GM19395 (cell line): Measurements from ENCODE around the gene FAM3A.
A peak's percentile ranks its signal among the peaks of the same experiment; 100 is the strongest.

Experiments
- ATAC-seq: cut with Tn5 transposase; IDR thresholded peaks from one replicate; pipeline ENCODE4 v1.9.1; 2021; ENCODE audit warnings: mild to moderate bottlenecking, moderate library complexity; ENCODE audit not compliant: unreplicated experiment

The FAM3A gene

DNA sequence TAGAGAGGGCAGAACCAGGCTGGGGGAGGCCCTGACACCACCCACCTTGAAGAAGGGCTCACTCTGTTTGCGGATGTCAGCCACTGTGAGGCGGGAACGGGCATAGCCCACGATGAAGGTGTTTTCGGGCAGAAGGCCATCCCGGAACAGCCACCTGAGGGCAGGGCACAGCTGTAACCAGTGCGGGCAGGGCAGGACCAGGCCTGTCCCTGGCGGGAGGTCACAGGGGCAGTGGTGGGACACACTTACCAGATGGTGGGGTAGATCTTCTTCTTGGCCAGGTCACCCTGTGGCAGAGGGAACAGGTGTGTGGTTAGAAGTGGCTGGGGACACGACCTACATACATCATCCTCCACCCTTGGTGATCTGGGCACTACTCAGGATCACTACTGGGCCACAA lies 19.9 kb upstream of the FAM3A start:
- ATAC-seq = no peak

DNA sequence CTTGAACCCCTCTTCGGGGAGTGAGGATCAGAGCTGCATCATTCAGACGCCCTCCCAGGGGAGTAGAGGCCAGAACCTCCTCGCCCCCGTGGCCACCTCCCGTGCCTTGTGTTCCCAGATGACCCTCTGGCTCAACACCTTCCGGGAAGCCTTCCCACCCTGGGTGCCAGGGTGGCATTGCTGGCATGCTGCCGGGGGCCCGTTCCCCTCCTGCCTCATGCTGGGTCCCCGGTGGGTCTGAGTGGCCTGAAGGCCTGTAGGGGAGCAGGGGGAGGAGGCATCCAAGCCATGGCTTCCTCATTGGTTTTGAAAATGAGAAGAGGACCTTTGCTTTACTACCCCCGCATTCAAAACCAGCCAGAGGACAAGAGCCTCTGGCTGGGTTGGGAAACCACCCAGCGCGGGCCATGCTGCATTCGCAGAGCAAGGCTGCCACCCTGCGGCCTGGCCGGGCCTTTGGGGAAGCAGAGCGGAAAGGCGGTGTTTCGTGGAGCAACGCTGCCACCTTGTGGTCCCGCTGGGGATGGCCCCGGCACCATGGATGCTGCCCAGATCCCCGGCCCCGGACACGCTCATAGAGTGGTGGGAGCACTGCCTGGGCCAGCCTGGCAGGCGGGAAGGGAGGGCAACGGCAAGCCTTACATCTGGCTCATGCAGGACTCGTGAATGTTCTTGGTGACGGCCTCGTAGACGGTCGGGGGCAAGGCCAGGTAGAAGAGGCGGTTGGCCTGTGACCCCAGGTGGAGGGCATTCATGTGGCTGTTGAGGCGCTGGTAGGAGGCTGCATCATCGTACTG lies 18.7 kb upstream of the FAM3A start:
- peak; percentile 94 for ATAC-seq

DNA sequence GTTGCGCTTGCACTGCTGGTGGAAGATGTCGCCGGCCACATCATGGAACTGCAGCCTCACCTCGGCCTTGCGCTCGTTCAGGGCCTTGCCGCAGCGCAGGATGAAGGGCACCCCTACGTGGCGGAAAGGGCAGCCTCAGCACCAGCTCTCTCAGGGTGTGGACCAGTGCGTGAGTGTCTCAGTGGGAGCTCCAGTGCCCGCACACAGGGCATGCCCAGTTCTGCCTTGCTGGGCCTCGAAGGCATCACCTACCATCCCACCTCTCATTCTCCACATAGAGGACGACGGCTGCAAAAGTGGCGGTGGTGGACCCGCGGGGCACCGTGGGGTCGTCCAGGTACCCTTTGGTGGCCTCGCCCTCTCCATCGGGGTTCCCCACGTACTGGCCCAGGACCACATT lies 16.7 kb upstream of the FAM3A start:
- ATAC-seq = no peak

DNA sequence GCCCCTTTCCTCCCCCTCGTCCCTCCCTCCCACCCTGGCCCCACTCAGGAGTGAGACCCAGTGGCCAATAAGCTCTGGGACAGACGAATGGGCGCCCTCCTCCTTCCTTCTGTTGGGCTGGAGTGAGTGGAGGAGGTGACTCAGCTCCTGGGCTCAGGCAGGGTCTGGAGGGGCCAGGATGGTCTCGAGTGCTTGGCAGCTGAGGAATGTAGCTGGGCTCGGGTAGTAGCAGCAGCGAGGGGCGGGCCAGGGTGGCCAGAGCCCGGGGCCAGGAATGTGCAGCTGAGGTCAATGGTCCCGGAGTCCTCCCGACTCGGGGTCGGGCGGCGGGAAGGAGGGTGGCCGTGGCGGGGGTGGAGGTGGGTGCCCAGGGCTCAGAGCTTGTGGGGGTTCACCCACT lies 15.6 kb upstream of the FAM3A start:
- ATAC-seq = no peak

DNA sequence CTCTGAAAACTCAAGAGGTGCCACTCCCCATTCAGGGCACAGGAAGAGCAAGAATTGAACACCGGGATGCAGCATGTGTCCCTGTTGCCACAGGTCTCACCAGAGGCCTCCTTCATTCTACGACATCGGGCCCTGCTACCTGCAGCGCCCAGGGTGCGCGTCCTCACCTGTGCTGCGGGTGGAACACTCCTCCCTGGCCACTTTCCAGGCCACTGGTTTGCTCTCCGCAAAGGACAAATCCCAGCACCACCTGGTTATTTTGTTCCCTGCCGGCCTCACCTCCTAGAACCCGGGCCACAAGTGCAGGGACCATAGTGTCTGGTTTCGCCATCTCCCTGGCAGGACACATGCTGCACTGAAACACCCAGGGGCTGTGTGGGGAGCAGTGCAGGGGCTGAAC lies 14.3 kb upstream of the FAM3A start:
- ATAC-seq = no peak

DNA sequence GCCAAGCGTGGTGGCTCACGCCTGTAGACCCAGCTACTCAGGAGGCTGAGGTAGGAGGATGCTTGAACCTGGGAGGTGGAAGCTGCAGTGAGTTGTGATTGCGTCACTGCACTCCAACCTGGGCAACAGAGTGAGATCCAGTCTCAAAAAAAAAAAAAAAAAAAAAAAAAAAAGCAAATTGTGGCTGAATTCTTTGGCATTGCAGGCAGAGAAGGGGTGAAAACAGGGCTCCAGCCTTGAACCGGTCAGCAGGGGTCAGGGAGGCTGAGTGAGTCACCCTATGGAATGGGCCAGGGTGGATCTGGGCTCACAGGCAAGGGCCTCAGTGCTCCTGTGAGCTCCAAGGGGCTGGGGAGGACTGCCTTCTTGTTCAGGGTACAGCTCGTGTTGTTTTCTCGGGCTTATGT lies 13.2 kb upstream of the FAM3A start:
- no peak for ATAC-seq

DNA sequence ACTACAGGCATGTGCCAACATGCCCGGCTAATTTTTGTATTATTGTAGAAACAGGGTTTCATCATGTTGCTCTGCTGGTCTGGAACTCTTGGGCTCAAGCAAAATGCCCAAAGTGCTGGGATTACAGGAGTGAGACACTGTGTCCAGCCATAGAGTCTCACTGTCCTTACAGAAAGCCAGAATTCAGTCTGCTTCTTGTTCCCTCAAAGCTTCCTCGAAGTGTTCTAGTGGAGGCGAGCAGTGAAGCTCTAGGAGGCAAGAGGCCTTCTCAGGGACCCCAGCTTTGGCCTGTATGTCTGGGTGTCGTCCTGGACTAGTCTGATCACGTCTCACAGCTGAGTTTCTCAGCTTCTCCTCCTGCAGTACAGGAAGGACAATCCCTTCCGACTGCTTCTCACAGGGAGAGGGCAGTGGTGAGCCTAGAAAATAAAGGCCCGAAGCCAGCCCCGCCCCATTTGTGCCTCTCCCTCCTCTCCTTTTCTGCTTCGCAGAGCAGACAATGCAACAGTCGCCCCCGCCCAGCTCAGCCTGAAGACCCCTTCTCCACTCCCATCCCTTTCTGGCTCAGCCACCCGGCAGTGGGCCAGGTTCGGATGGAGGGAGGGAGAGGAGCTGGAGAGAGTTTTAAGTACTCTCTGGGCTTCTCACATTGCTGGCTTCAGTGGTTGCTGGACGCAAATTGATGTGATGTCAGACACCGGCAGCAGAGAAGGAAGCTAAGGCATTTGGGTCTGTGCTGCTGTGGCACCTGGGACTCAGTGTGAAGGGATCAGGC lies 11.1 kb upstream of the FAM3A start:
- ATAC-seq = no peak

DNA sequence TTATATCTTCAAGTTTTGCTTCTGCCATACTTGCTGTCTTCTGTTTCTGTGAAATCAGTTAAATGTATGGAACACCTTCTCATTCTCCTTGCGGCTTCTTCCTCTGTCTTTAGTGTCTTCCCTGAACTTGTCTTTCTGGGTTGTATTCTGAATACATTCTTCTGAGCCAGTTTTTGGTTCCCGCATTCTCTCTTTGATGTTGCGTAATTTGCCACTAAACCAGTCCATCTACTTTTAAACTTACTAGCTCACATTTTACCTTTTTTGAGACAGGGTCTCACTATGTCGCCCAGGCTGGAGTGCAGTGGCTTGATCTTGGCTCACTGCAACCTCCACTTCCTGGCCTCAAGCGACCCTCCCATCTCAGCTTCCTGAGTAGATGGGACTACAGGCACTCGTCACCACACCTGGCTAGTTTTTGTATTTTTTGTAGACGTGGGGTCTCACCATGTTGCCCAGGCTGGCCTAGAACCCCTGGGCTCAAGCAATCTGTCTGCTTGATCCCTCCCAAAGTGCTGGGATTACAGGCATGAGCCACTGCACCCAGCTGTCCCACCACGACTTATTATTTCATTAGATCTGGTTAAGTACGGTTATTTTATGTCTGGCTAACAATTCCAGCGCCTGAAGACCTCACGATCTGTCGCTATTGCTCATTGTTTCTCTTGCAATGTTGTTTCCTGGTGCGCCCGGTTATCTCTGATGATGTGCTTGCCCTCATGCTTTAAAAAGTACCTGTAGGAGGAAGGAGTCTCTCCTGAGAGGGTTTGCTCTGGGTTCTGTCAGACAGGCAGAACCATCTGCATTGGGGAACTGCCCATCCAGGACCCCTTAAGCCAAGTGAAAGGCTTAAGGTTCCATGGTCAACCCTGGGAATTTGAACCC lies 9.8 kb upstream of the FAM3A start:
- no peak for ATAC-seq

DNA sequence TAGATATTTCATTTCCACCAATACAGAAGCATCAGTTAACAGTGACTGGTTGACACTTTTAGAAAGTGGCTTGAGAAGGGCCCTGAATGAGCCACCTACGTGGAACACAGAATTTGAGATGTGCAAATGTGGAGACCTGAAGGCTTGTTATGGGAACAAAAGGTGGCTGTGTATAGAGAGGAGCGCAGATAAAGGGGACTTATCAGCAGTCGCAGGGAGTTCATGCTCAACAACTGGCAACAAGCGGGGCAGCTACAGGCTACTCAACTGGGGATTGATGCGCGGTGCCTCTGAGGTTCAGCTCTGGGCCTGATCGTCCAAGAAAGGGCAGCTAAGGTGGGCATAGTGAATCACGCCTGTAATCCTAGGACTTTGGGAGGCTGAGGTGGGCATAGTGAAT lies 3.4 kb upstream of the FAM3A start:
- no peak for ATAC-seq

DNA sequence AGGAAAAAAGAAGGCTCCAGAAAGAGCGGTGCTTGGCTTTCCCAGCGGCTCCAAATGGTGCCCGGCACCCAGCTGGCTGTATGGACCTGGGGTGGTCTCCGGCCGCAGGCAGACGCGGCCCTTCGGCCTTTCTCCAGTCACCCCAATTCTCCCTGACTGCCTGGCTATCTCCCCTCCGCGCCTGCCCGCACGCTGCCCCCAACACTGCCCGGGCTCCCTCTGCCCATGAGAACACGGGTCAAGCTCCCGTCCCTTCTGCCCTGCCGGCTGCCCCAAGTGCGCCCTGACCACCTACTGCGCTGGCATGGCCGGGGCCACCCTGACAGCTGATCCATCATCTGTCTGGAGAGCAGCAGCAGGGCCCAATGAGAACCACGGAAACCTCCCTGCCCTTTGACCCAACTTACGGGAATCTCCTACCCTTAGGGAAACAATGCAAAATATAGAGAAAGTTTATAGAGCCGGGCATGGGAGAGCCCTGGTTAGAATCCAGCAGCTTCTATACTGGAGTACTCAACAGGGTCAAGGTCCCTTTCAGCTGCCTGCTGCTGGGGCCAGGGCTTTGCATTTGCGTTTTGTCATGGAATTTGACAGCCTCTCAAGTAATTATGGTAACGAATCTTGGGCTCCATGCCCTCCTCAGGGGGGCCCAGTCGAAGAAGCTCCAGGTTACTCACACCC lies 1.2 kb upstream of the FAM3A start:
- ATAC-seq = no peak

GRCh38 chrX:154516656-154517100 lies 646 bp upstream of the FAM3A start:
- ATAC-seq = peak; percentile 23

DNA sequence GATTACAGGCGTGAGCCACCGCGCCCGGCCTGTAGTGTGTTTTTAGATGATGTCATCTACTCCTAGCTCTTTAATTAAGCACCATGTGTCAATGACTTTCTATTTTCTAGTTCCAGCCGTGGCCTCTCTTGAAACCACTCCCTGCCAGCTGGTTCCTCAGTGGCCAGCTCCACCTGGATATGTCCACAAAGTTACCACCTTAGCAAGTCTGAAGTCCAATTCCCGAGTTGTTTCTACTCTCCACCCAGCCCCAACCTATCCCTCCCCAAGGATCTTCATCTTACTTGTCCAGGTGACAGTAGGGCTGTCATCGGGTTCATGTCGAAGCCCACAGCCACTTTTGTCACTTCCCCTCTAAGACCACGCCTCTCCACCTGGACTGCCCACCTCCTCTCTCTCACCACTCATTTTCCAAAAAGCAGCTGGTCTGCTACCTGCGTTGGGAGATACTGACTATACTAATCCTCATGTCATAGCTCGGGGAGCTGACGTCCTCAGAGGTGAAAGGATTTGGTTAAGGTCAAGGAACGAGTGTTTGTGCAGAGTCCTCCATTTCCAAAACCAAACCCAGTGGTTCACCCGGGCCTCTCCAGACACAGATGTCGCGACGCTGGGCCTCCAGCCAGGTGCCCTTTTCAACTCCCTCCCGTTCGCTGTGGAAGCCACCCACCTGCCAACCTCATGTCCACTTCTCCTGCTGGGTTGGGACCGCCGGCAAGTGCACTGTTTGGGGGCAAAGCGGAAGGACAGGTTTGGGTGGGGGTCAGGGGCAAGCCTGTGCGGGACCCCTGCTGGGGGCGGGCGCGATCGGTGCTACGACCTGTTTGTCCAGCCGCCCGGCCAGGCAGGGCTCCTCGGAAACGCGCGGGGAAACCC lies 704 bp downstream of the FAM3A start:
- ATAC-seq = peak; percentile 36

DNA sequence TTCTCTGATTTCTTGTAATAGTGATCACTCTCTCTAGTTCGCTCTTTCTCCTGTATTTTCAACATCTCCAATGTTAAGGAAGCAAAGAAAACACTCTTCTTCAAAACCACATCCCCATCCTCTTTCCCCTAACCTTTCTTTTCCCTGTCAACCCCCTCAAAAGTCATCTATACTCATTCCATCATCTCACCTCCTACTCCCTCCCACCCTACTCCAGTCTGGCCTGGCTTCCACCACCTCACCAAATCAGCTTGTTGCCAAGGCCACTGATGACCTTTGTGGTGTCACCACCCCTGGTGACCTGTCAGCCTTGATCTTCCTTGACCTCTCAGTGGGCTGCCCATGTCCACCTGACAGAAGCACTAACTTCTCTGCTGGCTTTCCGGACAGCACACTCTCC lies 2.3 kb downstream of the FAM3A start:
- no peak for ATAC-seq

- no peak for ATAC-seq
Measured at GRCh38 chrX:154512879-154513553, 3.0 kb downstream of the FAM3A start.

- no peak for ATAC-seq
Measured at GRCh38 chrX:154511761-154512160, 4.3 kb downstream of the FAM3A start.

- ATAC-seq = no peak
Measured at GRCh38 chrX:154509455-154509854, 6.6 kb downstream of the FAM3A start.

- no peak for ATAC-seq
Measured at GRCh38 chrX:154508384-154508745, 7.7 kb downstream of the FAM3A start.

GRCh38 chrX:154507673-154508383 lies 8.2 kb downstream of the FAM3A start:
- no peak for ATAC-seq
